Prostate gland (tissue), 2 donors: ENCODE results near the gene PTPN1. TPM values are rescaled to one million over a fixed set of nuclear protein-coding genes. Genes with fewer than 3 reads are reported as not detected.
"Not testable (repeated sequence)": the region's sequence is repeated elsewhere in the genome, so short reads cannot be mapped to it uniquely, and the experiment has no call there.

Experiments used
- DNase-seq: peaks from one replicate; pipeline ENCODE4 v3.0.0-alpha.2; 2019; ENCODE audit warnings: low spot score
- H3K27ac ChIP-seq, 2 donors: fragments of 200-600 bp; sonication (generic); 2 replicates each; pipeline ENCODE4 v1.5.1; 2017 to 2019
- H3K27me3 ChIP-seq: fragments of 200-600 bp; sonication (generic); replicated peaks from 2 replicates; pipeline ENCODE4 v1.5.1; 2019; ENCODE audit not compliant: insufficient read depth
- H3K36me3 ChIP-seq, 2 donors: fragments of 200-600 bp; sonication (generic); 1 replicate in 1 of 2; 2 replicates in 1 of 2; pipeline versions ENCODE4 v1.5.1 to v1.8.1; 2017 to 2019
- H3K4me1 ChIP-seq: fragments of 200-600 bp; sonication (generic); replicated peaks from 2 replicates; pipeline ENCODE4 v1.5.1; 2019
- H3K4me3 ChIP-seq, 2 donors: fragments of 200-600 bp; sonication (generic); 2 replicates each; pipeline ENCODE4 v1.5.1; 2017 to 2019
- H3K9me3 ChIP-seq: fragments of 200-600 bp; sonication (generic); 2 replicates; pipeline ENCODE4 v1.5.1; 2017
- CTCF ChIP-seq, 4 experiments: fragments of 200-600 bp in 2 of 4; fragments of 450-650 bp in 2 of 4; sonication (generic) in 2 of 4; IDR thresholded peaks; 1 replicate in 3 of 4; 2 replicates in 1 of 4; pipeline ENCODE4 v1.5.1; 2016 to 2019; ENCODE audit warnings: antibody characterized with exemption in 4 of 4, mild to moderate bottlenecking in 2 of 4, moderate library complexity in 2 of 4
- POLR2A ChIP-seq: fragments of 450-650 bp; IDR thresholded peaks from one replicate; pipeline ENCODE4 v1.6.1; 2016; ENCODE audit warnings: antibody characterized with exemption, mild to moderate bottlenecking
- POLR2AphosphoS5 ChIP-seq: sonication (generic); formaldehyde crosslinking; IDR thresholded peaks from one replicate; pipeline ENCODE4 v1.6.1; 2017; ENCODE audit warnings: antibody characterized with exemption
- WGBS: methylation state at CpG from one replicate; pipeline ENCODE4 v1.1.5; 2018; 5-methylcytosine and 5-hydroxymethylcytosine counted together
- intact Hi-C: fragments of 100-400 bp; cut with DNase I; formaldehyde crosslinking; loops from one replicate; pipeline ENCODE4 v1.14.2; 2022
- total RNA-seq, 2 donors: library from RNA; depleted of rRNA; stranded (reverse); fragments of >200 nt; gene quantifications; one replicate each; pipeline ENCODE4 v1.1.0, GENCODE V29; 2016

The PTPN1 gene
- total RNA-seq, 2 donors from 2014 or later = 28.5 to 46.6 TPM

DNA sequence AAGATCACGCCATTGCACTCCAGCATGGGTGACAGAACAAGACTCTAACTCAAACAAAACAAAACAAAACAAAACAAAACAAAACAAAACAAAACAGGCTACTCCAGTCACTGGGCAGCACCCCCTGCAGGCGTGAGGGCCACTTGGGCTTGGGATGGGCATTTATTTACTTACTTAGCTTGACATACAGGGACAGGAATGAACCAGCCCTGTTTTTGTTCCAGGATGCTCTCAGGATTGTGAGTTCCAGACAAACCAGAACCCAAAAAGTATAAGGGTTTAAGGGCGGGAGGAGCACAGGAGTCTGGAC lies 4.0 kb upstream of the PTPN1 start:
- Histone ChIP-seq H3K4me3 (no peak overlapping the region), H3K4me1 (no peaks in the 10 kb centered on the region), H3K27ac (no peak overlapping the region), H3K36me3 (no peaks in the 10 kb centered on the region), H3K27me3 (no peaks in the 10 kb centered on the region), H3K9me3 (no peaks in the 10 kb centered on the region)
- TF ChIP-seq POLR2AphosphoS5 (no peak), CTCF (IDR thresholded peaks at IDR 0.05) (no peak), POLR2A (no peak)
- no peak for DNase-seq
- 85% methylated on average over 3 of the region's 3 CpGs for WGBS
- intact Hi-C loops = no loop called here

DNA sequence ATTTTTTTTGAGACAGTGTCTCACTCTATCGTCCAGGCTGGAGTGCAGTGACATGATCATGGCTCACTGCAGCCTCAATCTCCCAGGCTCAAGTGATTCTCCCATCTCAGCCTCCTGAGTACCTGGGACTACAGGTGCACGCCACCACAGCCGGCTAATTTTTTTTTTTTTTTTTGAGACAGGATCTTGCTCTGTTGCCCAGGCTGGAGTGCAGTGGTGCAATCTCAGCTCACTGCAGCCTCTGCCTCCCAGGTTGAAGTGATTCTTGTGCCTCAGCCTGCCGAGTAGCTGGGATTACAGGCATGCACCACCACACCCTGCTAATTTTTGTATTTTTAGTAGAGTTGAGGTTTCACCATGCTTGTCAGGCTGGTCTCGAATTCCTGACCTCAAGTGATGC lies 2.4 kb upstream of the PTPN1 start:
- intact Hi-C loops, DNase-seq, H3K9me3 ChIP-seq, H3K4me3 ChIP-seq, H3K36me3 ChIP-seq, H3K27me3 ChIP-seq, H3K27ac ChIP-seq, H3K4me1 ChIP-seq: not testable (repeated sequence)
- WGBS = 96% methylated on average over 5 of the region's 5 CpGs

DNA sequence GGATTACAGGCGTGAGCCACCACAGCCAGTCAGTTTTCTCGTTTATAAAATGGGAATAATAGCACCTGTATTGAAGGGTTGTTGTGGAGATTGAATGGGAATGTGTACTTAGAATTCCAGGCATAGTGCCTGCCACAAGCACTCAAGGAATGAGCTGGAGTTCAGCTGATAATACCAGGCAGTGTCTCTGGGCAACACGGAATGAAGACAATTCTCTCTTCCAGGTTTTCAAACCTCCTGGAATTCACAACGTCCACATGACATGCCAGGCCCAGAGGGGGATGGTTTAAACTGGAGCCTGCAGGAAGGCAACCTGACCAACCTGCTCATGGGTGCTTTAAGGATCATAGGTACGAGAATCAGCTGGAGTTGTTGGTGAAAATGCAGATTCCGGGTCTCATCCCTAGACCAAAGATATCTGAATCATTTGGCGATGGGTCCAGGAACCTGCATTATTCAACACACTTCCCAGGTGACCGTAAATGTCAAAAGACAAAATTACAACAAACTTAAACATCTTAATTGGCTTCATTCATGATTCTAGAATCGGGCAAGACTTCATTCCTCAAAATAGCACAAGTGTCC lies 1.9 kb upstream of the PTPN1 start:
- H3K27ac ChIP-seq = no peak overlapping the region
- no peak overlapping the region for H3K4me3 ChIP-seq
- no peaks in the 10 kb centered on the region for H3K36me3 ChIP-seq
- TF ChIP-seq POLR2AphosphoS5 (no peak), CTCF (IDR thresholded peaks at IDR 0.05) (no peak)
- no peaks in the 10 kb centered on the region for H3K9me3 ChIP-seq
- no peaks in the 10 kb centered on the region for H3K4me1 ChIP-seq
- intact Hi-C loops = no loop called here
- no peak for DNase-seq
- 55% methylated on average over 9 of the region's 9 CpGs for WGBS
- H3K27me3 ChIP-seq = no peaks in the 10 kb centered on the region

DNA sequence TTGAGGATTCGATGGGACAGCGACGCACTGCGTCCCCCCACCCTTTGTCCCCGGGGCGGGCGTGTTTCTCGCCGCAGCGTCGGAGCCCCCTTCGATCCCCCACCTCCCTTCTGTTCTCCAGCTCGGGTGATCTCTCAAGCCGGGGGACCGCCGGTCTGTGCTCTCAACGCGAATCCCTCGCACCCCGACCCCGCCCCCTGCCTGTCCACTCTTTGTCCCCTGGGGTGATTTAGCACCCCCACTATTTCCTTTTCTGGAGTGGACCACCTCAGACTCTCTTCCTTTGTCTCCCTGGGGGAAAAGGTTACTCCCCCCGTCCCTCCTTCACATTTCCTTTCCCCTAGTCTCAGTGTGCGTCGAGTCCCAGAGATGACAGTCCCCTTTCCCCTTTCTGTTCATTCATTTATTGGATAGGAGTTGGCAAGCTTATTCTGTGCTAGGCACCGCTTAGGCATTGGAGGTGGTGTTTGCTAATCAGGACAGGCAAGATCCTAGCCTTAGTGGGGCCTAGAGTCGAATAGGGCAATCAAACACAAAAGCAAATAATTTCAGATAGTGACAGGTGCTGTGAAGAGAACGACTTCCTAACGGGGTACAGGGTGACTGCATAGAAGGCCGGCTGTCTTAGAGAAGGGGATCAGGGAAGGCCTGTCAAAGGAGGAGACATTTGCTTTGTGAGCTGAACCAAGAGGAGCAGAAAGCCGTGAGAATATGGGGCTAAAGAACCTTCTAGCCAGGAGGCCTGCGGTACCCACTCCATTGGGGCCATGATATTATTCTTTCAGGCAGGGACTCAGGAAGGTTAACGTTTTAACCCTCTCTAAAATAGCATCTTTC lies 741 bp downstream of the PTPN1 start:
- Histone ChIP-seq H3K9me3 (no peaks in the 10 kb centered on the region), H3K4me3 (peak overlapping the region; percentile 86 to 100), H3K27me3 (no peaks in the 10 kb centered on the region), H3K4me1 (peaks cover 3% of the 10 kb centered on the region), H3K27ac (peak overlapping the region; percentile 81 to 89), H3K36me3 (no peaks in the 10 kb centered on the region)
- TF ChIP-seq CTCF (IDR thresholded peaks at IDR 0.05) = no peak
- no peak for TF ChIP-seq POLR2AphosphoS5
- TF ChIP-seq POLR2A = no peak
- no peak for DNase-seq
- intact Hi-C loops = loop anchor here (5.0 kb wide), 1 partner anchor 61 kb away; no protein-coding TSS in a partner anchor
- WGBS = 1% methylated on average over 32 of the region's 32 CpGs

- H3K27ac ChIP-seq = no peak overlapping the region
- H3K36me3 ChIP-seq = no peaks in the 10 kb centered on the region
- no peaks in the 10 kb centered on the region for H3K9me3 ChIP-seq
- no peak for TF ChIP-seq POLR2AphosphoS5
- TF ChIP-seq CTCF (IDR thresholded peaks at IDR 0.05) = no peak
- no peak for TF ChIP-seq POLR2A
- peaks cover 11% of the 10 kb centered on the region for H3K4me1 ChIP-seq
- no peaks in the 10 kb centered on the region for H3K27me3 ChIP-seq
- DNase-seq = no peak
- peak overlapping the region in 1 of 2 donors; percentile 100 for H3K4me3 ChIP-seq
- intact Hi-C loops = loop anchor here (5.0 kb wide), 1 partner anchor 60 kb away; no protein-coding TSS in a partner anchor
- WGBS = 76% methylated on average over 1 of the region's 1 CpG
Measured at GRCh38 chr20:50512323-50512722, 2.1 kb downstream of the PTPN1 start.
